K562 treated with DMSO at 1 percent for 12 hours (cell line): ENCODE measurements around the gene TMEM223. TPM values are rescaled to one million over a fixed set of nuclear protein-coding genes. Genes with fewer than 3 reads are reported as not detected.

Experiments used
- total RNA-seq: library from RNA; unstranded; fragments of 300-600 nt; gene quantifications from 2 replicates; pipeline ENCODE4 v1.2.3, GENCODE V29; 2022; ENCODE audit not compliant: insufficient read depth

The TMEM223 gene
- 21.7 and 26.1 TPM in 2 replicates for total RNA-seq

GRCh38 chr11:62791501-62792201 lies at the start of gene TMEM223:
Gene TMEM223, minus strand, starts transcription at chr11:62792006. Its CDS starts 12 bp downstream, at chr11:62791994.

GRCh38 chr11:62839050-62839945 lies 47.5 kb upstream of the TMEM223 start, which contains the start of gene WDR74:
Gene WDR74, minus strand, starts transcription at chr11:62839590. Its CDS starts 20 bp downstream, at chr11:62839570.

GRCh38 chr11:62832336-62833234 lies 40.8 kb upstream of the TMEM223 start, which contains the start of gene TEX54:
Gene TEX54, minus strand, starts transcription at chr11:62832841.

GRCh38 chr11:62831520-62832335 lies 39.9 kb upstream of the TMEM223 start, which contains the start of gene STX5:
Gene STX5, minus strand, starts transcription at chr11:62832051. Its CDS starts 808 bp downstream, at chr11:62831243.

GRCh38 chr11:62805076-62805892 lies 13.5 kb upstream of the TMEM223 start, which contains the start of gene NXF1:
Gene NXF1, minus strand, starts transcription at chr11:62805440. Its CDS starts 84 bp downstream, at chr11:62805356.

GRCh38 chr11:62787005-62787759 lies 4.6 kb downstream of the TMEM223 start, which contains the start of gene TMEM179B:
Gene TMEM179B, plus strand, starts transcription at chr11:62787402. Its CDS starts 30 bp downstream, at chr11:62787432.

GRCh38 chr11:62771144-62772021 lies 20.4 kb downstream of the TMEM223 start, which contains the start of gene TAF6L:
Gene TAF6L, plus strand, starts transcription at chr11:62771396. Its CDS starts 4,388 bp downstream, at chr11:62775784.

GRCh38 chr11:62753736-62754603 lies 37.8 kb downstream of the TMEM223 start, which contains the start of gene ZBTB3:
Gene ZBTB3, minus strand, starts transcription at chr11:62754160. Its CDS starts 496 bp downstream, at chr11:62753664.

Other genes starting within 250 kb of the TMEM223 start
- gene AHNAK, start 245.2 kb downstream of the TMEM223 start, total RNA-seq: 12.9 and 42.0 TPM in 2 replicates
- gene EEF1G, start 218.1 kb downstream of the TMEM223 start, total RNA-seq: 3,985 and 3,989 TPM in 2 replicates
- gene TUT1, start 200.5 kb downstream of the TMEM223 start, total RNA-seq: 16.7 and 23.4 TPM in 2 replicates
- gene MTA2, start 190.1 kb downstream of the TMEM223 start, total RNA-seq: 62.1 and 107 TPM in 2 replicates
- 21.6 and 34.7 TPM in 2 replicates for gene EML3, start 179.2 kb downstream of the TMEM223 start, total RNA-seq
- 0.81 and 3.0 TPM in 2 replicates for gene ROM1, start 178.7 kb downstream of the TMEM223 start, total RNA-seq
- gene B3GAT3, start 170.0 kb downstream of the TMEM223 start, total RNA-seq: 94.9 and 105 TPM in 2 replicates
- gene GANAB, start 145.4 kb downstream of the TMEM223 start, total RNA-seq: 161 and 356 TPM in 2 replicates
- 27.2 and 37.6 TPM in 2 replicates for gene INTS5, start 138.7 kb downstream of the TMEM223 start, total RNA-seq
- gene C11orf98, start 126.8 kb downstream of the TMEM223 start, total RNA-seq: 157 and 173 TPM in 2 replicates
- 50.4 and 52.2 TPM in 2 replicates for gene CSKMT, start 126.7 kb downstream of the TMEM223 start, total RNA-seq
- 17.8 and 31.3 TPM in 2 replicates for gene UQCC3, start 120.3 kb downstream of the TMEM223 start, total RNA-seq
- 3.6 and 10.6 TPM in 2 replicates for gene LBHD1, start 119.7 kb downstream of the TMEM223 start, total RNA-seq
- 242 and 314 TPM in 2 replicates for gene UBXN1, start 112.9 kb downstream of the TMEM223 start, total RNA-seq
- 0.70 TPM in 1 of 2 replicates, not detected in the other for gene LRRN4CL, start 102.5 kb downstream of the TMEM223 start, total RNA-seq
- gene BSCL2, start 84.6 kb downstream of the TMEM223 start, total RNA-seq: 44.2 and 44.8 TPM in 2 replicates
- not detected in 2 replicates for gene GNG3, start 84.3 kb downstream of the TMEM223 start, total RNA-seq
- gene HNRNPUL2, start 64.5 kb downstream of the TMEM223 start, total RNA-seq: 17.1 and 39.0 TPM in 2 replicates
- gene TTC9C, start 63.5 kb downstream of the TMEM223 start, total RNA-seq: 32.8 and 62.0 TPM in 2 replicates
- gene ZBTB3, start 37.8 kb downstream of the TMEM223 start, total RNA-seq: 1.9 and 3.0 TPM in 2 replicates
- gene POLR2G, start 30.4 kb downstream of the TMEM223 start, total RNA-seq: 150 and 166 TPM in 2 replicates
- gene TAF6L, start 20.6 kb downstream of the TMEM223 start, total RNA-seq: 26.4 and 31.9 TPM in 2 replicates
- gene TMEM179B, start 4.6 kb downstream of the TMEM223 start, total RNA-seq: 42.8 and 48.4 TPM in 2 replicates
- gene NXF1, start 13.4 kb upstream of the TMEM223 start, total RNA-seq: 80.0 and 120 TPM in 2 replicates
- gene STX5, start 40.0 kb upstream of the TMEM223 start, total RNA-seq: 66.0 and 83.3 TPM in 2 replicates
- gene TEX54, start 40.8 kb upstream of the TMEM223 start, total RNA-seq: not detected in 2 replicates
- 47.8 and 60.3 TPM in 2 replicates for gene WDR74, start 47.6 kb upstream of the TMEM223 start, total RNA-seq
- 391 and 414 TPM in 2 replicates for gene SLC3A2, start 88.9 kb upstream of the TMEM223 start, total RNA-seq
- not detected in 2 replicates for gene CHRM1, start 129.4 kb upstream of the TMEM223 start, total RNA-seq
- not detected in 2 replicates for gene SLC22A6, start 193.0 kb upstream of the TMEM223 start, total RNA-seq
- not detected in 2 replicates for gene SLC22A8, start 223.8 kb upstream of the TMEM223 start, total RNA-seq